PC-9 (cell line): ENCODE results near the gene CPHXL.

Experiments used
- CTCF ChIP-seq: fragments of 200-600 bp; sonication (generic); conservative IDR thresholded peaks from 2 replicates; pipeline ENCODE4 v1.6.1; 2017; ENCODE audit warnings: mixed run types, antibody characterized with exemption, mild to moderate bottlenecking, moderate library complexity
- EZH2 ChIP-seq: fragments of 200-600 bp; sonication (generic); IDR thresholded peaks from 2 replicates; pipeline ENCODE4 v1.8.0; 2017; ENCODE audit warnings: antibody characterized with exemption, low read depth

- TF ChIP-seq CTCF (no peak), EZH2 (no peak)
Observed at GRCh38 chr16:75703306-75703705, 23.0 kb downstream of the CPHXL start.
